GM18861 (cell line): ENCODE data around the gene FAM13C.
"Not testable (repeated sequence)": the region's sequence is repeated elsewhere in the genome, so short reads cannot be mapped to it uniquely, and the experiment has no call there.

Experiments used
- ATAC-seq: cut with Tn5 transposase; IDR thresholded peaks from one replicate; pipeline ENCODE4 v1.9.1; 2021; ENCODE audit not compliant: unreplicated experiment

Gene FAM13C

DNA sequence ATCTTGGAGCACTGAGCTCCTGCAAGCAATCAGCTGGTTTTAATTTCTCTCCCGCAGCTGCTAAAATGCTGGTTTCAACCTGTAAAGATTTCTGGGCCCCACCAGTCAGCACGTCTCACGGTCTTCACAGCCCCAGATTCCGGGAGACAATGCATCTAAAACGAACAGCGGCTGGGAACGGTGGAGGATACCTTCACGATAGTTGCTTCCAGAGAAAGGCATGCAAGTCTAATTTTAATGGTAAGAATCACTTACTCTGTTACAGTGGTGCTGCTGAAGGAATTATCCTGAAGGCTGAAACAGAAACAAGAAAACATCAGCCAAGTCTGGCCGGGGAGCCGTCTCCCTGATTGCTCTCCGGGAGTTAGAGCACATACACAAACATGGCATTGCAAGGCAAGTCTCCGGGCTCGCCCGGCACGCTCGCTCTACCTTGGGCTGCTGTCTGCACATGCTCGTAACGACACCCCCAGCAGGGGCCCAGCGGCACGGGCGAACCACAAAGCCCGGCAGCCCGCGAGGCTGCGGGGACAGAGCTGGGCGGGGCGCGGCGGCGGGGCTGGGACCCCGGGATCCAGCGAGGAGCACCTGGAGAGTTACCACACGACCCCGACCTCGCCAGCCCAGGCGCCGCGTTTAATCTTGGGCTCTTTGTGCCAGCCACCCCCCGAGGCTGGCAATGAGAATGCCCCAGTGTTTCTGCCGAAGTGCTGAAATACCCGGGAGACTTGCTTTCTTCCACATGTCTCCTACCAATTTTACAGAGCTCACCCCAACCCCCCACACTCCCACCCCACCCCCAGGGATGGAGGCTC is at the start of gene FAM13C:
Gene FAM13C, minus strand, starts transcription at position 406 of the 815 bp plus-strand sequence. Its CDS starts 89 bp downstream, at position 317.
- ATAC-seq = no peak

DNA sequence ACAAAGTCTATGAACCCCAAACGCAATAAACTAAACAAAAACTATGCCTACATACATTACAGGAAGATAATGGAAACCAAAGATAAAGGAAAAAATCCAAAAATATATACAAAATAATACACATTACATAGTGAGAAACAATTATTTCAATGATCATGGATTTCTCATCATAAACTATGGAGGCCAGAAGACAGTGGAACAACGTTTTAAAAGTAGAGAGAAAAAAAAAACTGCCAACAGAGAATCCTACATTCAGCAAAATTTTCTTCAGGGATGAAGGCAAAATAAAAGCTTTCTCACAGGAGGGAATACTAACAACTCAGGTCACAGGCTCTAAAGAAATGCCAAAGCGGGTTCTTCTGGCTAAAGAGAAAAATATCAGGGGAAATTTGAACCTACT is 42.9 kb upstream of the FAM13C start:
- ATAC-seq = no peak

DNA sequence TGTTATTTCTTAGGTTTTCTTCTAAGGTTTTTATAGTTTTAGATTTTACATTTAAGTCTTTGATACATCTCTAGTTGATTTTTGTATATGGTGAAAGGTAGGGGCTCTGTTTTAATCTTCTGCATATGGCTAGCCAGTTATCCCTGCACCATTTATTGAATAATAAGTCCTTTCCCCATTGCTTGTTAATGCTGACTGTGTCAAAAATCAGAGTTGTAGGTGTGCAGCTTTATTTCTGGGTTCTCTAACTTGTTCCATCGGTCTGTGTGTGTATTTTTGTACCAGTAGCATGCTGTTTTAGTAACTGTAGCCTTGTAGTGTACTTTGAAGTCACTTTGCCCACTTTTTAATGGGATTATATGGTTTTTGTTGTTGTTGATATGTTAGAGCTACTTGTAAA is 37.9 kb upstream of the FAM13C start:
- ATAC-seq = no peak

DNA sequence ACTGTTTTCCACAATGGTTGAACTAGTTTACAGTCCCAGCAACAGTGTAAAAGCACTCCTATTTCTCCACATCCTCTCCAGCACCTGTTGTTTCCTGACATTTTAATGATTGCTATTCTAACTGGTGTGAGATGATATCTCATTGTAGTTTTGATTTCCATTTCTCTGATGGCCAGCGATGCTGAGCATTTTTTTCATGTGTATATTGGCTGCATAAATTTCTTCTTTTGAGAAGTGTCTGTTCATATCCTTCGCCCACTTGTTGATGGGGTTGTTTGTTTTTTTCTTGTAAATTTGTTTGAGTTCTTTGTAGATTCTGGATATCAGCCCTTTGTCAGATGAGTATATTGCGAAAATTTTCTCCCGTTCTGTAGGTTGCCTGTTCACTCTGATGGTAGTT is 37.0 kb upstream of the FAM13C start:
- not testable (repeated sequence) for ATAC-seq

DNA sequence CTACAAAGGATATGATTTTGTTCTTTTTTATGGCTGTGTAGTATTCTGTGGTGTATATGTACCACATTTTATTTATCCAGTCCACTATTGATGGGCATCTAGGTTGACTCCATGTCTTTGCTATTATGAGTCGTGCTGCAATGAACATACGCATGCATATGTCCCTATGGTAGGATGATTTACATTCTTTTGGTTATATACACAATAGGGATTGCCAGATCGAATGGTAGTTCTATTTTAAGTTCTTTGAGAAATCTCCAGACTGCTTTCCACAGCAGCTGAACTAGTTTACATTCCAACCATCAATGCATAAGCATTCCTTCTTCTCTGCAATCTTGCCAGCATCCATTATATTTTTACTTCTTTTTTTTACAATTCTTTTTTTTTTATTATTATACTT is 35.6 kb upstream of the FAM13C start:
- no peak for ATAC-seq

DNA sequence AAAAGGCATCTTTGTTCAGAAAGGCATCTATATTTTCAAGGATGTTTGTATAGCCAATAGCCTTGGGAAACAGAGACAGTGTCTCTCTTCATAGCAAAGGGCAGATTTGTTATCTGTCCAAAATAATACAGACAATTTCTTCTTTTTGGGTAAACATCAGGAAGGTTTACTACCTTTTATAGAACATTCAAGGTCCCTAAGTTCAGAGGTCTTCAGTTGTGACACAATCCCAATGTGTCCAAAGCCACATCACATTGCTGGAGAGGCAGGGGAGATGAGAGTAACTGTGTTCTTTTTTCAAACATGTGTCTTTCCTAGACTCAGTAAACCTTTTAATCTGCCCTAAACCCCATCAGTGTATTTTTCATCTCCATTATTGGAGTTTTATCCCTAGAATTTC is 33.6 kb upstream of the FAM13C start:
- ATAC-seq = no peak

DNA sequence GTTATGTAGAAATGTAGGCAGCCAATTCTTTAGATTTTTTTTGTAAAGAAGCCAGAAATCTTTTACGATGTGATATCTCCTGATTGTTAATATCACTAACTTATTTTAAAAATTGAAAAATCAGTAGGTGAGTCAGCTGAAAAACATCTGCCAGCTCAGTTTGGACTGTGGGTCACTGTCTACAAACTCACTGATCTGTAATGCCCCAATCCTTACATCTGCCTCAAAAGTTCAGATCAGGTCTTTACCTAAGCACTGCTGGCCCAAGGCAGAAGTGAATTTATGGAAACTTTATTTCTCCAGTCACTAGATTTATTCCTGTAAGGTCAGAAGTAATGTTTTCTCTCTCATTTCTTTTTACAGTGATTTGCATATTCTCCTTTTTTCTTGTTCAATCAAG is 31.0 kb upstream of the FAM13C start:
- ATAC-seq = no peak

DNA sequence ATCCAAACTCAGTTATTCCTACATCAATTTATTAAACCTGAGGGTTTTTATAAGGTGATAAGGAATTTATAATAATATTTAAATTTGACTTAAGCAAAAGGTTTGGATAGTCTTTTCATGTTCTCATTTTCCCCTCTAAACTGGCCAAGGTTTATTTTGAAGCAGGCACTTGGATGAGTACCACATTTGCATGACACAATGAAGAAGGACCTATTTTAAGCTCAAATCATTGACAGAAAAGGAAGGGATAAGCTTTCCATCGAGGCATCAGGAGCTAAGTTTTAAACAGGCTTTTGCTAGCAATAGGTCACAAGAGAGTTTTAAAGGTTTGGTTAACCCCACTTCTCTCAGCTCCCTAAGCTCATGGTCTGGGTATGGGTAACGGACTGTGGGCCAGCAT is 28.7 kb upstream of the FAM13C start:
- ATAC-seq = no peak

DNA sequence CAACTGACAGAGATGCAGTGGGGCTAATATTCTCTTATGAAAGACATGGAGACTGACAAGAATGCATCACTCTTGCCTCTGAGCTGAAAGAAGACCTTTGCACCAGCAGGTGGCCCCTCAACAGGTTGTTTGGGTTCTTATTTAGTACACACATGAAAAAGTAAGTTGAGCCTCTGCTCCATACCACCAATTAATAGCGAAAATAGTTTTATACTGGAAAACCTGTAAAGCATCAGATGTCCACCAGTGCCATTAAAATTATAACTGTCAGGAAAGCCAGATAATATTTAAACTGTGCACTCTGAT is 26.3 kb upstream of the FAM13C start:
- ATAC-seq = no peak

DNA sequence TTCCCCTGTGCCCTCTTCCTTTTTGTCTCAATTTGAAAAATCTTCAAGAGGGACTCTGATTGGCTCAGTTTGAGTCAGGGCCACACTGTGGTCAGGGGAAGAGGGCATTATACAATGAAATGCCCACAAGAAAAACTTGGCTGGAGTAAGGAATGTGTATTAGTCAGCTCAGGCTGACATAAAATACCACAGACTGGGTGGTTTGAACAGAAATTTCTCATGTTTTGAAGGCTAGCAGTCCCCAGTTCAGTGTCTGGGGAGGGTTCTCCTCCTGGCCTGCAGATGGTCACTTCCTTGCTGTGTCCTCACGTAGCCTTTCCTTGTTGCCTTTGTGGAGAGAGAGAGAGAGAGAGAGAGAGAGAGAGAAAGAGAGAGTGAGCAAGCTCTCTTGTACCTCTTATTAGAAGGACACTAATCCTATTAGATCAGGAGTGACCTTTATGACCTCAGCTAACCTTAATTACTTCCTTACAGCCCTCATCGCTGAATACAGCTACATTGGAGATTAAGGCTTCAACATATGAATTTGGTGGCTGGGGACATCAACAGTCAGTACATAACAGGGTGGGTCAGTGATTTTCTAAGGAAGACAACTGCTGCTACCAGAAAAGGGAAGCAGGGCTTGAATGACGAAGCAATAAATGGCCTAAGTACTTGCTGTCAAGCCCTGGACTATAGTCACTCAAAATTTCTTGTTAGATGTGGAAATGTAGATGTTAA is 25.8 kb upstream of the FAM13C start:
- ATAC-seq = no peak

DNA sequence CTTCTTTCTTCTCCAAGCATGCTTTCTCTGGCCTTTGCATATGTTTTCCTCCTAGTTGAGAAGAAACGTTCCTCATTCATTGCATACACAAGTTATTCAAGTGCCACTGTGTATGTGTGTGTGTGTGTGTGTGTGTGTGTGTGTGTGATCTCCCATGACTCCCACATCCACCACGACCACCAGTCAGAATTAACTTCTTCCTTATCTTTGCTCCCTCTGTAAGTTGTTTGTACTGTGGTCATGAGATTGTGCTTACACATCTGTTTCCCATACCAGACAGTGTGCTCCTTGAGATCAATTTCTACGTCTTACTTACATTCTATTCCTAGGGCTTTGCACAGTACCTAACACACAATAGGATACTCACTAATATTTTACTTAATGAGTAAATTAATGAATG is 22.4 kb upstream of the FAM13C start:
- no peak for ATAC-seq

DNA sequence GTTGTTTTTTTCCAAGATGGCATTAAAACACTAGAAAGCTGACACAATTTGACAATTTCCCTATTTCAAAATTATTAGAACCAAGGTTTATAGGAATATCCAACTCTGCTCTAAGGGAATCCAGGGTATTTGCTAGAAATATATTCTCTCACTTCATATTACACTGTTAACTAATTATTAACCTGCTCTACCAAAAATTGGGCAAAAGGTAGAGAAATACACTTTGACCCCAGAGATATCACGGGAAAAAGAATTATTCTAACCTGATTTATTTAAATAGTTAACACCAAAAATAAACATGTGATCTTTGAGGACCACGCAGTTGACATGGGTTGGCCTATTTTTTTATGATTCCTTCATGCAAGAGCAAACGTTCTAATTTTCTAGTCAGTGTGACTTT is 21.6 kb upstream of the FAM13C start:
- ATAC-seq = no peak

DNA sequence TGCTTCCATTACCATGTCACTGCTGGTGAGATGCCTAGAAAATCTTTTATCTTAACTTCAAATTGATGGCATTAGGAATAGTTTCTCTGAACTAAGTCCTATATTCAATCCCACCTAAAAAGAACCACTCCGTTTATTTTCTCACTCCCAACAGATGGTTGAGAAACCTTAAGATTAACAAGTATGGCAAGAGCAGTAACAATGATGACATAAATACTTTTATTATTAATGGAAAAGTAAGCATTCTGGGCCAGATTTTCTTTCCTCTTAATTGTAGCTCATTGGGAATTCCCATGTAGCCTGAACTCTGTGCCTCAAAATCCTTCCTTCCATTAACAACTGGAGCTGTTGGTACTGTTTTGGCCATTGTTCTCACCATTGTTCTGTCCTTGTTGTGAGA is 21.1 kb upstream of the FAM13C start:
- no peak for ATAC-seq

DNA sequence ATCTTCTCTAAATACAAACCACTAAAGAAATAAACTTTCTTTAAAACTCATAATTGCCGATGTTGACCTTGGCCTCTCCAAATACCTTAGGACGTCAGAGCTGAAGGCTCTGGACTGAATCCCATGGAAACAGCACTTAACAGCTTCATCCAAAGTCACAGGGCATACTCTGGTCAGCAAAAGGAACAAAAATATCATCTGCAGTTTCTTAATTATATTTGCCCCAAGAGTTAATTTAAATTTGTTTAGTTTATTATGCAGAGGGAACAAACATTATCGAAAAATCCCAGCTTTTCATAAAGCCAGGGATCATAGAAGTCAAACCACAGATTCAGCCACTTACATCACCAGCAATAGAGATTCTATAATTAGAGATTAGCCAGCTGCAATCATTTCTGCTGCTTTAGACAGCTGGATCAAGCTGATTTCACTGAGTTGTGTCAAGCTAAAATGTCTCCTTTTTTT is 20.5 kb upstream of the FAM13C start:
- ATAC-seq = no peak

DNA sequence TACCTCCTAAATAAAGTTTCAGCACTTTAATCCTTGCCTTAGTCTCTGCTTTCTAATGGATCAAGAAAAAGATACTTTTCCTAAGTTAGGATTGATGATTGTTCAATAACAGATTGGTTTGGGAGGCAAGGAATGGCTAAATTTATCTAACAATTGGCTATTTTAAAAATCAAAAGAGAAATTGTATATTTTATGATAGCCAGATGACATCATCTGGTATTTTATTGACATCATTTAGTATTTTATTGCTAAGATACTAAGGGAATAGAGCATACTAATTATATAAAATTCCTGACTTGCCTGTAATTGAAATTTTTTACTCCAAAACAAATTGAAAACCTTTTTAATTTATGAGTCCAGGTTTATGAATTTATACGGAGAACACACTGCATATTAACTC is 19.3 kb upstream of the FAM13C start:
- no peak for ATAC-seq

DNA sequence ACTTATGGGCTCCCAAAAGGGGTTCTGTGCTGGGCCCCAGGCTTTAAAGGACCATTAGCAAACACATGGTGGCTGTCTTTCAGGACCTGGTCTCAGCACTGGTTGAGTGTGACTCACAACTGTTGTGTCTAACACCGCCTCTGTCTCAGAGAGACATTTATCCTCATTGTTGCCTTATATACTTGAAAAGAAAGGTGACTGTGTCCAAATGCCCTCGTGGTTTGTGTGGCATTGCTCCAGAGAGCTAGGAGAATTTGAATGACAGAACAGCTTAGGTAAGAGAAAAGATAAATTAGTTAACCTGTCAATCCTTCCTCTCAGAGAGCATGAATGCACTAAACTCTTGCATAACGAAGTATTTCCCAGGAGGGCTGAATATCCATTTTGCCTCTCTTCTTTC is 14.5 kb upstream of the FAM13C start:
- ATAC-seq = no peak

DNA sequence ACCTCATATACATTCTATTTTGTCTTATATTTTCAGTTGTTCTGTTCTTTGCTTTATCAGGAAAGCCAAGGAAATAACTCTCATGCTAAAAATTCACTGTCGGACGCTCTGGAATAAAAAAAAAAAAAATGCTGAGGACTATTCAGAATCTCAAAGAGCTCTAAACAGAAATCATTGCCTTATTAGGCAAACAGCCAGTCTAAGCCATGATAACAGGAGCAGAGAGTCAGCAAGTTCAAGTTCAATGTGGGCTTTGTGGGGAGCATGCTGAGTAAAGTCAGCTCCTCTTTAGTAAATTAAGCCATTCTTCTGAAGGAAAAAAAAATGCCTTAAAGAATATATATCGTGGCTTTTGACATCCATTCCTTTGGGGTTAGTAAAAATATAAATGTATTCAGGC is 13.6 kb upstream of the FAM13C start:
- no peak for ATAC-seq

DNA sequence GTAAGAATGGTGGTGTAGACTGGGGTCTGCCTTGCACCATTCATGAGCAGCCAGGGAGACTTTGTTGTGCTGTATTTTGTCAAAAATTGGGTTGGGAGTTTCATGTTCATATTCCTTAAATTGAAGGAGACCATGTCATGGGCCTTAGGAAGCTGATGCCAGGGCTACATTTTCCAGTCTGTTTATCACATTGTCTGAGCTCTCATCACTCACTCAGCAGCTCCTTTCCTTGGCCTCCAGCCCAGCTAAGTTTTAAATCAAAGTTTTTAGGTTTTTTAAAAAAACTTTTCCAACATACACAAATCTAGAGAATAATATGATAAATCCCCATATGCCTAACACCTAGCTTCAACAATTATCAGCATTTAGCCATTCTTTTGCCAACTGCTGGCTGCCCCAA is 12.6 kb upstream of the FAM13C start:
- ATAC-seq = no peak

DNA sequence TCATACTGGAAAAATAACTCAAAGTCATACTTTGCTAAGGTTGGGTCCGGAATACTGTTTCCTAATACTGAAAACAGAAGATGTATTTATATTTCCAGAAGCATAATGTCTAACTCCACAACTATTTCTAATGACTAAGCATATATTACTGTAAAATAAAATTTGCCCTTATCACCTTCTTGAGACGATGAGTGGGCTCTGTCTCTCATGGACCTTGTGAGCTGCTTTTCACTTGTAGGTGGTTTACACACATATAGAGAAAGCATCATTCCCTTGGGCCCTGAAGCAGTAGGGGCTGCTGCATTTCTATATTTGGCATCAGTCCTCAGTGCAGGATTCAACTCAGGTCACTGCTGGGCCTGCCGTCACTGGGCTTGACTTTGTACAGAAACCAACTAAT is 10.7 kb upstream of the FAM13C start:
- no peak for ATAC-seq

DNA sequence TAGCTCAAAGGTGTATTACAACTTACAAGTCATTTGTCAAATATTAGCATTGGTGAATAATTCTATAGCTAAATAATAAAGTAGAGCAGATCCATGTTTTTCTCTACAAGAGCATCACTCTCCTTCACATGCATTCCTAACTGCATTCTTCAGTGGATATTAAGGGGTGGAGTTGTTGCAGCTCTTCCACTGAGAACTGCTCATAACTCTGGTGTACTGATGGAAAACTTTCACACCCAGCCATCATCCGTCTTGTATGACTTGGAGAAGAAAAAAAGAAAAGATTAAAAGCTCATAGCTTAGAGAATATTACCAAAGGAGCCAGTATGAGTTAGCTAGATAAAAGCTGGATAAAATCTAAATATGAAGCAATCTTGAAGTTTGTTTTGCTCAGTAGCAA is 10.2 kb upstream of the FAM13C start:
- ATAC-seq = no peak

DNA sequence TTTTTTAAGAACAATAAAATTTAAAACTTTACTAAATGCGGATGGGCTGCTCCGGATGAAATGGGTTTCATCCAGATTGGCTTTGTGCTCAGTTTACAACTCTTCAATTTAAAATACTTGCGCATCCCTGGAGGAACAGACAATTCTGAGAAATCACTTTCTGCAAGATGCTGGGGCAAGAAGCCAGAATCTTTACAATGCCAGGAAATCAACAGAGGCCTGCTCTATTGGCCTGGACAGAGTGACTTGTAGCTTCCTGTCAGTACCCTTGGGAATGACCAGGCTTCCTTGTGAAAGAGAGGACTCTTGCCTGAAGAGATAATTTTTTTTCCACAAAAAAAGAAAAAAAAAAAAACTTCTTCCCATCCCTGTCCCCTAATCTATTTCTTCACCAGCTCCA is 3.9 kb upstream of the FAM13C start:
- ATAC-seq = no peak

DNA sequence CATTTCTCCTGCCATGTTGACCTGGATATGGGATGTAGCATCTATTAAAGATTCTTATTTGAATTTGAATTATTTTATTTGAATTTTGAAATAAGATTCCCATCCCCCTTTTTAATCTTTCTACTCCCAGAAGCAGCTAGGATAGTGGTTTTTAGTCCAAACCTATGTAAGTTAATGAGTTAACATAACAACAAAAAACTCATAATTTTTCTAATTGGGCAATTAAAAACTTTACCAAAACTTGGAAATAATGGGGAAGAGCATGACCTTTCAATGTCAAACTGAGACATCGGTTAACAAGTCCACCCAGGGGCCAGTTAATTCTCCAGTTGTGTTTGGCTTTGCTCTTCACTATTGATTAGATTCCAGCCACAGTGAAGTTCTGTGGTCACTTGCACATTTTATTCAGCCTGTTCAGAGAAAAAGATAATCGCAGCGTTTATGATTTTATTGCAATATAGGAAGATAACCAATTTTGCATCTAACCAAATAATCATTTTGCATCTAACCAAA is 1.2 kb upstream of the FAM13C start:
- ATAC-seq = no peak
